ENCODE results near the gene NDFIP1. TPM values are rescaled to one million over a fixed set of nuclear protein-coding genes. Genes with fewer than 3 reads are reported as not detected.

NDFIP1 gene
- total and polyA plus RNA-seq, 2 of the 4 experiments (the other 2 are of a cell fraction): 7.7 to 15.4 TPM

DNA sequence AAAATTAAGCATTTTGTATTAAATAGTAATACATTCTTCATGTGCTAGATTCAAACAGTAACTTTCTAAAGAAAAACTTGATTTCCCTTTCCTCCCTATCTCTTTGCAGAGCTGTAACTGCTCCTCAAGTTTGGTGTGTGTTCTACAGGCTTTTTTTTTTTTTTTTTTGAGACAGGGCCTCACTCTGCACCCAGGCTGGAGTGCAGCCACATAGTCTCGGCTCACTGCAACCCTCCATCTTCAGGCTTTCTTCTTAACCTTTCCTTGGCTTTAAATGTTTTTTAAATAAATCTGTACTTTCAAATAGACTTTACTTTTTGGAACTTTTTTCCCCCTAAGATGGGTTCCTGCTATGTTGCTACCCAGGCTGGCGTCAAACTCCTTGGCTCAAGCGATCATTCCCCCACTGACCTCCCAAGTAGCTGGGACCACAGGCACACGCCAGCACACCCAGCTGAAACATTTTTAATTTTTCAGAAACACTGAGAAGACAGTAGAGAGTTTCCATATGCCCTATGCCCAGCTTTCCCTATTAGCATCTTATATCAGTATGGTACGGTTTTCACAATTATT is 9.1 kb downstream of the NDFIP1 start:
- Histone ChIP-seq H3K23ac (ENCODE audit: low read depth, low read length) (no peak overlapping the region), H3K9me3 (ENCODE audit: control insufficient read depth, insufficient read depth, low read length) (no peaks in the 10 kb centered on the region), H2BK20ac (ENCODE audit: low read depth, low read length) (no peak overlapping the region), H2BK15ac (ENCODE audit: low read depth, low read length) (no peak overlapping the region), H3K56ac (ENCODE audit: extremely low read depth, insufficient read depth, low read length) (no peak overlapping the region), H4K20me1 (ENCODE audit: insufficient read depth, low read length) (peaks cover 75% of the 10 kb centered on the region), H2AK5ac (ENCODE audit: low read depth, low read length) (no peak overlapping the region), H3K27ac (ENCODE audit: insufficient read depth, low read length) (no peak overlapping the region), H4K5ac (ENCODE audit: low read depth, low read length) (no peak overlapping the region), H3K9ac (ENCODE audit: low read depth, low read length) (no peak overlapping the region), H3K79me1 (ENCODE audit: low read depth in 1 of 2, low read length in 2 of 2) (peaks cover 43 to 68% of the 10 kb centered on the region in 2 experiments), H3K27me3 (ENCODE audit: control insufficient read depth, insufficient read depth, low read length) (no peaks in the 10 kb centered on the region), H4K91ac (ENCODE audit: insufficient read depth, low read depth, low read length) (no peak overlapping the region), H3K14ac (replicated peaks; ENCODE audit: low read depth, low read length) (no peak overlapping the region), H2AK9ac (replicated peaks; ENCODE audit: low read depth, low read length, poor library complexity) (no peak overlapping the region), H2BK120ac (ENCODE audit: low read depth, low read length) (no peak overlapping the region), H3K4me1 (ENCODE audit: control insufficient read depth, insufficient read depth, low read length) (peaks cover 4% of the 10 kb centered on the region; the same call in 1 of the 2 replicates), H3K4me2 (ENCODE audit: low read depth, low read length) (no peak overlapping the region), H3K4ac (ENCODE audit: low read depth, low read length) (no peak overlapping the region), H3K4me3 (ENCODE audit: insufficient read depth, low read depth, low read length) (no peak overlapping the region), H3K9me1 (ENCODE audit: insufficient read depth, low read length) (peaks cover 5% of the 10 kb centered on the region; the same call in 1 of the 2 replicates), H3K18ac (ENCODE audit: low read depth, low read length) (no peak overlapping the region), H2AFZ (replicated peaks; ENCODE audit: low read length, poor library complexity) (no peak overlapping the region), H3K36me3 (ENCODE audit: control insufficient read depth, insufficient read depth, low read length) (peaks cover 4% of the 10 kb centered on the region), H4K8ac (ENCODE audit: low read depth in 2 of 2, low read length in 2 of 2) (no peak overlapping the region), H2BK5ac (ENCODE audit: low read depth, low read length, poor library complexity, severe bottlenecking) (no peak overlapping the region)
- TF ChIP-seq MAFK (IDR thresholded peaks at IDR 0.05; ENCODE audit: low read depth, low read length): no peak
- TF ChIP-seq CEBPB (IDR thresholded peaks at IDR 0.05; ENCODE audit: low read depth, low read length): no peak
- TF ChIP-seq, protein P1, sequence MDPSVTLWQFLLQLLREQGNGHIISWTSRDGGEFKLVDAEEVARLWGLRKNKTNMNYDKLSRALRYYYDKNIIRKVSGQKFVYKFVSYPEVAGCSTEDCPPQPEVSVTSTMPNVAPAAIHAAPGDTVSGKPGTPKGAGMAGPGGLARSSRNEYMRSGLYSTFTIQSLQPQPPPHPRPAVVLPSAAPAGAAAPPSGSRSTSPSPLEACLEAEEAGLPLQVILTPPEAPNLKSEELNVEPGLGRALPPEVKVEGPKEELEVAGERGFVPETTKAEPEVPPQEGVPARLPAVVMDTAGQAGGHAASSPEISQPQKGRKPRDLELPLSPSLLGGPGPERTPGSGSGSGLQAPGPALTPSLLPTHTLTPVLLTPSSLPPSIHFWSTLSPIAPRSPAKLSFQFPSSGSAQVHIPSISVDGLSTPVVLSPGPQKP (IDR thresholded peaks at IDR 0.05; ENCODE audit: borderline replicate concordance, low read depth, low read length): no peak
- TF ChIP-seq MAZ (IDR thresholded peaks at IDR 0.05; ENCODE audit: borderline replicate concordance, low read depth, low read length): no peak
- TF ChIP-seq MXI1 (IDR thresholded peaks at IDR 0.05; ENCODE audit: borderline replicate concordance, low read depth, low read length): no peak
- no peak for TF ChIP-seq BHLHE40 (IDR thresholded peaks at IDR 0.05; ENCODE audit: low read depth, low read length)
- TF ChIP-seq NFE2L2 (IDR thresholded peaks at IDR 0.05; ENCODE audit: low read depth, low read length): no peak
- intact Hi-C loops (cut with micrococcal nuclease) (no loop called here), dilution Hi-C loops (cut with HindIII; ENCODE audit: low sequenced_read_pairs, unreplicated experiment) (no loop called here), in situ Hi-C loops (cut with MboI; ENCODE audit: low sequenced_read_pairs) (loop anchor here (25.0 kb wide), 1 partner anchor 430 kb away; the partner anchor contains the start of gene ARAP3)
- BruUV-seq (replicated peaks): no TSS peak
- POLR2A ChIA-PET (ENCODE audit: unreplicated experiment): no interaction called here
- DNase-seq (no peak), ATAC-seq (ENCODE audit: low read depth) (no peak)
- no CpG with 5 or more reads among the region's 5 CpGs for WGBS, 2 experiments (ENCODE audit: extremely low coverage in 2 of 2, insufficient read length in 1 of 2)
- CTCF ChIA-PET: no interaction called here
